Stimulated activated CD8-positive, alpha-beta memory T cell treated with anti-CD3 and anti-CD28 coated beads, Interleukin-7, amount 100 ng/mL, for 1 hour (primary cell): ENCODE measurements around the gene SLC7A10.
"Not testable (repeated sequence)": the region's sequence is repeated elsewhere in the genome, so short reads cannot be mapped to it uniquely, and the experiment has no call there.

Experiments used
- DNase-seq, 2 donors: peaks; one replicate each; pipeline ENCODE4 v3.0.0-alpha.2; 2020; ENCODE audit warnings: low read depth in 2 of 2

SLC7A10 gene

GRCh38 chr19:33202546-33203507 is 22.8 kb downstream of the SLC7A10 start:
- no peak for DNase-seq

- no peak for DNase-seq
Observed at GRCh38 chr19:33201886-33202545, 23.6 kb downstream of the SLC7A10 start.

GRCh38 chr19:33201473-33201872 is 24.2 kb downstream of the SLC7A10 start:
- DNase-seq = no peak

- DNase-seq = no peak
Observed at GRCh38 chr19:33199441-33200265, 26.0 kb downstream of the SLC7A10 start.

GRCh38 chr19:33198169-33198568 is 27.5 kb downstream of the SLC7A10 start:
- no peak for DNase-seq

GRCh38 chr19:33197591-33198000 is 28.1 kb downstream of the SLC7A10 start:
- DNase-seq = no peak

GRCh38 chr19:33196446-33197193 is 29.0 kb downstream of the SLC7A10 start:
- no peak for DNase-seq

GRCh38 chr19:33195645-33196347 is 29.9 kb downstream of the SLC7A10 start:
- DNase-seq = no peak

GRCh38 chr19:33194886-33195644 is 30.6 kb downstream of the SLC7A10 start:
- no peak for DNase-seq

GRCh38 chr19:33194532-33194885 is 31.1 kb downstream of the SLC7A10 start:
- no peak for DNase-seq

GRCh38 chr19:33193865-33194362 is 31.7 kb downstream of the SLC7A10 start, which contains the start of gene LRP3:
LRP3 (plus strand) TSS chr19:33194330; CDS start chr19:33194786, 456 bp downstream.
- no peak for DNase-seq

- DNase-seq = no peak
Observed at GRCh38 chr19:33193269-33193864, 32.3 kb downstream of the SLC7A10 start.

GRCh38 chr19:33192010-33192409 is 33.6 kb downstream of the SLC7A10 start:
- no peak for DNase-seq

- no peak for DNase-seq
Observed at GRCh38 chr19:33191501-33191900, 34.1 kb downstream of the SLC7A10 start.

GRCh38 chr19:33191092-33191491 is 34.6 kb downstream of the SLC7A10 start:
- not testable (repeated sequence) for DNase-seq

GRCh38 chr19:33189453-33189852 is 36.2 kb downstream of the SLC7A10 start:
- DNase-seq = no peak

- no peak for DNase-seq
Observed at GRCh38 chr19:33187183-33187540, 38.5 kb downstream of the SLC7A10 start.

GRCh38 chr19:33186431-33187182 is 39.0 kb downstream of the SLC7A10 start:
- DNase-seq = no peak
